Amniotic epithelial cell (primary cell): ENCODE results near the gene SLC25A3.
A peak's percentile ranks its signal among the peaks of the same experiment; 100 is the strongest.
"Not testable (repeated sequence)": the region's sequence is repeated elsewhere in the genome, so short reads cannot be mapped to it uniquely, and the experiment has no call there.

Experiments
- DNase-seq: peaks from one replicate; pipeline ENCODE4 v3.0.0-alpha.2; 2010; ENCODE audit warnings: low read depth

The SLC25A3 gene

DNA sequence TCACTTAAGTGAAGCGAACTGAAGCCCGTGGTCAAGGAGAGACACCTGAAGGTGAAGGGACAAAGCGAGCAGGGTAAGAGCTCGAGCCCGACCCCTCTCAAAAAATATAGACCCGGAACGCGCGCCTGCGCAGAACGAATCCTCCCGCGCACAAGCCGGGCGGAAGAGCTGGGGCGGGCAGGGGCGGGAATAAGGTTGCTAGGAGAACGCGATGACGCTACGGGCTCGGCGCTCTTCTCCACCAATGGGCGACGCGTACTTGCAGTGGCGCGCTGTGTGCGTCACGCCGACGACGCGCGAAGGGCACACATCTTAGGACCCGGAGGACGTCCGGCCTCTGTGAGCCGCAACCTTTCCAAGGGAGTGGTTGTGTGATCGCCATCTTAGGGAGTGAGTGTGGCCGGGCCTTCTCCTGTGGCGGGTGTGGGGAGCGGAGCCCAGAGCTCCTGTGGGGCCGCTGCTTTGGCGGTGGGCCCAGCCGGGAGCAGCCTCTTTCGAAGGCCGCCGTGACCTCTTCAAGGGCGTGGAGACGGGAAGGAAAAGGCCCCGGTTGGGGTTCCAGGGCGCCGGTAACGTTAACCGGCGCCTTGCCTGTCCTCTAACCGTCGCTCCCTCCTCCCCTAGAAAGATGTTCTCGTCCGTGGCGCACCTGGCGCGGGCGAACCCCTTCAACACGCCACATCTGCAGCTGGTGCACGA lies at the start of gene SLC25A3:
TSS of gene SLC25A3 (plus strand) at position 336 of the 699 bp plus-strand sequence. CDS start at position 629, 293 bp downstream.
- DNase-seq, result peak; percentile 97

DNA sequence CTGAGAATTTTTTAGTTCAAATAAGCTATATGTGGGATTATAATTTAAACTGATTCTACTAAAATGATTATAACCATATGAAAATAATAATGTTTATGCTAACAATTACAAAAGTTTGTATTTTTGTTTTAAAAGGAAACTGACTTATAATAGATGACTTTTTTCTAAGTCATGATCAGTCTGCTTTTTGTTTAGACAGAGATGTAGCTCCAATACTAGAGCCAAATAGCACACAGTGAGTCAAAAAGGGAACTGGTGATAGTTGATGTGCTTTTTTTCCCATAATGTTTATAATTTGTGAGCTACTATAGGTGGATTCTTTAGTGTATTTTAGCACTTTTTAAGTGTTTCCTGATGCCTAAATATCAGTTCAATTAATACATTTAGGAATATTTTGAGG lies 49.8 kb upstream of the SLC25A3 start:
- DNase-seq, result no peak

GRCh38 chr12:98544751-98545150 lies 48.7 kb upstream of the SLC25A3 start:
- DNase-seq, result no peak

DNA sequence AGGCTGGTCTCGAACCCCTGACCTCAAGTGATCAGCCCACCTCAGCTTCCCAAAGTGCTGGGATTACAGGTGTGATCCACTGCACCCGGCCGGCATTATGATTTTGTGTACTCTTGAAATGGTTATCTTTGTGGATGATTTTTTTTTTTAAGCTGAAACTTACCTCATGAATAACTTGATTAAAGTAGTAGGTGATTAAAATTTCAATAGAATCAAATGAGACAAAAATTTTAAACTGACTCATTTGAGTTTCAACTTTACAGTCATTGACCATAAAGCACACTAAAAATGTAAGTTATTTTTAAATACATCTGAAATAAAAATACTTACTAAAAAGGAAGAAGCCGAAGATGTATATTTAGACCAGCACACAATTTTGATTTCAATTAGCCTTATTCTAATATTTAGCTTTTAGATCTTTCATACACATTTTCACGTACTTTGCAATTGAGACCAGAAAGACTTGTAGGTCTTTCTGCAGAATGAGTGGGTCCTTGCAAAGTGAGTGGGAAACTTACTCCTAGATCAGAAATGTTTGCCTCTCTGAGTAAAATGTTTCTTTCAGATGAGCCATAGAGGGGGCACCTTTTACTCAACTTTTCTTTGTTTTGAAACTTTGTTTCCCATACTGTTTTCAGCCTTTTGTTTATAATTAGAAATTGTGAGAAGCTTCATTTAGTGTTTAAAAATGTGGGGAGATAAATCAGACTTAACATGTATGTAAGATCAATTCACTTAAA lies 43.9 kb upstream of the SLC25A3 start:
- no peak for DNase-seq

- no peak for DNase-seq
Measured at GRCh38 chr12:98551787-98552186, 41.7 kb upstream of the SLC25A3 start.

- not testable (repeated sequence) for DNase-seq
Measured at GRCh38 chr12:98558097-98558496, 35.4 kb upstream of the SLC25A3 start.

DNA sequence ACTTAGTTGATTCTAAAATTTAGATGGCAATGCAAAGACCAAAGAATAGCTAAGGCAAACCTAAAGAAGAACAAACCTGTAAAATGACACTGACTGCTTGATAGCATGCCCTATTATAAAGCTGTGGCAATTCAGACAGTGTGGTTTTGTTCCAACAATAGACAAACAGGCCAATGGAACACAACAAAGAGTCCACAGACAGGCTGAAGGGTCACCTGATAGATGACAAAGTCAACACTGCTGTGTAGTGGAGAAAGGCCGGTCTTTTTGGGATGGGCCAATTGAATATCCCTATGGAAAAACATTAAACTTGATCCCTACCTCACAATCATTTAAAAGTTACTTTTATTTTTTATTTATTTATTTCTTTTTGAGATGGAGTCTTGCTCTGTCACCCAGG lies 33.8 kb upstream of the SLC25A3 start:
- no peak for DNase-seq

- DNase-seq, result no peak
Measured at GRCh38 chr12:98561846-98562245, 31.6 kb upstream of the SLC25A3 start.

- no peak for DNase-seq
Measured at GRCh38 chr12:98572010-98572409, 21.5 kb upstream of the SLC25A3 start.

GRCh38 chr12:98574110-98574509 lies 19.4 kb upstream of the SLC25A3 start:
- no peak for DNase-seq

- no peak for DNase-seq
Measured at GRCh38 chr12:98575013-98575412, 18.5 kb upstream of the SLC25A3 start.

DNA sequence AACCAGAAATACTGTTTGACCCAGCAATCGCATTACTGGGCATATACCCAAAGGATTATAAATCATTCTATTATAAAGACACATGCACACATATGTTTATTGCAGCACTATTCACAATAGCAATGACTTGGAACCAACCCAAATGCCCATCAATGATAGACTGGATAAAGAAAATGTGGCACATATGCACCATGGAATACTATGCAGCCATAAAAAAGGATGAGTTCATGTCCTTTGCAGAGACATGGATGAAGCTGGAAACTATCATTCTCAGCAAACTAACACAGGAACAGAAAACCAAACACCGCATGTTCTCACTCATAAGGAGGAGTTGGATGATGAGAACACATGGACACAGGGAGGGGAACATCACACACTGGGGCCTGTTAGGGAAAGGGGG lies 16.7 kb upstream of the SLC25A3 start:
- DNase-seq, result not testable (repeated sequence)

GRCh38 chr12:98578392-98578791 lies 15.1 kb upstream of the SLC25A3 start:
- DNase-seq, result no peak

GRCh38 chr12:98578821-98579220 lies 14.7 kb upstream of the SLC25A3 start:
- no peak for DNase-seq

- DNase-seq, result no peak
Measured at GRCh38 chr12:98579347-98579746, 14.1 kb upstream of the SLC25A3 start.

GRCh38 chr12:98579835-98580234 lies 13.7 kb upstream of the SLC25A3 start:
- DNase-seq, result no peak

DNA sequence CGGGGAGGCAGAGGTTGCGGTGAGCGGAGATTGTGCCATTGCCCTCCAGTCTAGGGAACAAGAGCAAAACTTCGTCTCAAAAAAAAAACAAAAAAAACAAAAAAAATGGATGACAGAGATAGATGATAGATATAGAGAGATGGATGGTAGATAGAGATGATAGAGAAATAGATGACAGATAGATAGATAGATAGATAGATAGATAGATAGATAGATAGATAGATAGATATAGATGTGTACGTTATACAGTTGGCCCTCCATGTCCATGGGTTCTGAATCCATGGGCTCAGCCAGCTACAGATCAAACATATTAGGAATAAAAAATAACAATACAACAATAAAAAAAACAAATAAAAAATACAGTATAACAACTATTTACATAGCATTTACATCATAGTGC lies 12.8 kb upstream of the SLC25A3 start:
- no peak for DNase-seq

DNA sequence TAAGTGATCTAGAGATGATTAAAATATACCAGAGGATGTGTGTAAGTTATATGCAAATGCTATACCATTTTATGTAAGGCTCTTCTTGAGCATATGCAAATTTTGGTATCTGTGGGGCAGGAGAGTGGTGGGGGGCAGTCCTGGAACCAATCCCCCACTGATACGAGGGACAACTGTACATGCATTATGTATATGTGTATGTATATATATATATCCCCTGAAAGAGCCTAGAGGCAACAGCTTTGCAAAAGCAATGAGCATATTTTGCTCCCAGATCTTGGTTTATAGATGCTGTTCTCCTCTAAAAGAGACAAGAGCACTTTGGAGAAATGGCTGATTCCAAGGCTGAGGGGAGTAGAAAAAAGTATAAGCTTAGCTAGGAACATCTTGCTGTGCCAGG lies 12.4 kb upstream of the SLC25A3 start:
- no peak for DNase-seq

GRCh38 chr12:98582093-98582492 lies 11.4 kb upstream of the SLC25A3 start:
- DNase-seq, result peak; percentile 23

GRCh38 chr12:98587084-98587483 lies 6.4 kb upstream of the SLC25A3 start:
- peak; percentile 26 for DNase-seq

DNA sequence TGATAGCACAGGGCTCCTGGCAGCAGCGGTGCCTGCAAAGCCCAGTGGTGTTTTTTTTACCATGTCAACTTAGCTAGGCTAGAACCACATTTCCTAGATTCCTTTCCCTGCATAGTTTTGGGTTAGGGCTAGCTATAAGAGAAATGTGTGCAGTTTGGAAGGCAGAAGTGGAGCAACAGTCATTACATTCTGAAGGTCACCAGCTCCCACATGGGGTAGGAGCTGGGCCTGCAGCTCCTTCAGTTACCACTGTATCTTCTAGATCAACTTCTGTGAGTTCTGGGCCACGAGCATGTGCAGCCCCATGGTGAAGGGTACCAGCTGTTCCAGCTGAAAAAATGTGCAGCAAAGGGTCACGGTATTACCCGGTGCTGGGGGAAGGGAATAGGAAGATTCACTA lies 2.3 kb upstream of the SLC25A3 start:
- peak; percentile 29 for DNase-seq

GRCh38 chr12:98592825-98593322 lies 612 bp upstream of the SLC25A3 start:
- peak; percentile 52 for DNase-seq

DNA sequence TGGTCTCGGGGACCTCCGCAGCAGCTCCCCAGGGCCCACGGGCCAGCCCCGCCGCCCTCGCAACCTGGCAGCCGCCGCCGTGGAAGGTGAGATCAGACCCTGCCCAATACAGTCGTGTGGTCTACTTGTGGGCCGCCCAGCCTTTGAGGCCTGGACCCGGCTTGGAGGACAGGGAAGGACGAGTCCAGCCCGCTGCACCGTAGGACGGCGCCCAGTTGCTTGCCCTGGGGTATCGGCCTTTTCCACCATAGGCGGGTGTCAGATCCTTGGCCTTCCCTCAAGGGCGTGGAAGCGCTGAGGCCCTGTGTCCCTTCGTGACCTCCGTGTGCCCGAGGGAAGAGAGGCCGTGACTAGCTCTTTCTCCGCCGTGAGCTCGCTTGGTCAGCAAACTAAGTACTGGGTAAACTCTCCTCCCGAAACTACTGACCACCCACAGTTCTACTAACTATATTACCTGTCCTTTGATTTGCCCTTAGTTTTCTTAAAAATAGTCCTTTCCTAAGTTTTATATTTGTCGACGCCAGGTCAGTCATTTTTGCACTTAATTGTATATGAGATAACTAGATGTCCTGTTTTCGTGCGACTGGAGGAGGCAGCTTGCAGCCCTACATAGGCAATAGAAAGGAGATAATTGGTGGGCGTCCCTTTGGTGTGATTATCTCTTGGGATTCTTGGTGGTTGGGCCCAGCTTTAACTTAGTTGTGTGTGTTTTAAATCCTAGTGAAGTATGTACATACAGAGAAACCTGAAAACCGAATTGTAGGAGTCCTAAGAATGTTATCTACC lies 757 bp downstream of the SLC25A3 start:
- no peak for DNase-seq
